Fibroblast of mammary gland (primary cell): ENCODE measurements around the gene DGUOK.
A peak's percentile ranks its signal among the peaks of the same experiment; 100 is the strongest.

Experiments used
- DNase-seq: peaks from one replicate; pipeline ENCODE4 v3.0.0-alpha.2; 2010; ENCODE audit warnings: low read depth
- H3K4me3 ChIP-seq: 2 replicates; pipeline ENCODE4 v1.5.1; 2011; ENCODE audit warnings: low read depth, mild to moderate bottlenecking, low read length, moderate library complexity; ENCODE audit not compliant: control insufficient read depth
- TF ChIP-seq, protein P1 (sequence below): conservative IDR thresholded peaks from 2 replicates; pipeline ENCODE4 v1.5.1; 2011; ENCODE audit warnings: low read depth, low read length, inconsistent platforms; ENCODE audit not compliant: control insufficient read depth, insufficient read depth

The DGUOK gene

DNA sequence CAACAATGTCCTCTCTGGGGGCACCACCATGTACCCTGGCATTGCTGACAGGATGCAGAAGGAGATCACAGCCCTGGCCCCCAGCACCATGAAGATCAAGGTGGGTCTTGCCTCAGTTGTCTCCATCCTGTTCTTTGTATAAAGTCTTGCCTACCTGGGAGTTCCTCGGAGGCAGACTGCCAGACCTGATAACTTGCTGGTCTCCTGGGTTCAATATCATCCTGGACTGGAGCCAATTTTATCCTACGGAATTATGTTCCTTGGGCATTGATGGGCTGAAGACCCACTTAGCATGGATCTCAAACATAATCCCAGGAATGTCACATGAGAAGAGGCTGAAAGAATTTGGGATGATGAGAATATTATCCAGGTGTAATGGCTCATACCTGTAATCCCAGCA, 10.0 kb upstream of the DGUOK start:
- no peak overlapping the region for H3K4me3 ChIP-seq
- TF ChIP-seq, protein P1, sequence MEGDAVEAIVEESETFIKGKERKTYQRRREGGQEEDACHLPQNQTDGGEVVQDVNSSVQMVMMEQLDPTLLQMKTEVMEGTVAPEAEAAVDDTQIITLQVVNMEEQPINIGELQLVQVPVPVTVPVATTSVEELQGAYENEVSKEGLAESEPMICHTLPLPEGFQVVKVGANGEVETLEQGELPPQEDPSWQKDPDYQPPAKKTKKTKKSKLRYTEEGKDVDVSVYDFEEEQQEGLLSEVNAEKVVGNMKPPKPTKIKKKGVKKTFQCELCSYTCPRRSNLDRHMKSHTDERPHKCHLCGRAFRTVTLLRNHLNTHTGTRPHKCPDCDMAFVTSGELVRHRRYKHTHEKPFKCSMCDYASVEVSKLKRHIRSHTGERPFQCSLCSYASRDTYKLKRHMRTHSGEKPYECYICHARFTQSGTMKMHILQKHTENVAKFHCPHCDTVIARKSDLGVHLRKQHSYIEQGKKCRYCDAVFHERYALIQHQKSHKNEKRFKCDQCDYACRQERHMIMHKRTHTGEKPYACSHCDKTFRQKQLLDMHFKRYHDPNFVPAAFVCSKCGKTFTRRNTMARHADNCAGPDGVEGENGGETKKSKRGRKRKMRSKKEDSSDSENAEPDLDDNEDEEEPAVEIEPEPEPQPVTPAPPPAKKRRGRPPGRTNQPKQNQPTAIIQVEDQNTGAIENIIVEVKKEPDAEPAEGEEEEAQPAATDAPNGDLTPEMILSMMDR = no peak
- DNase-seq = no peak

DNA sequence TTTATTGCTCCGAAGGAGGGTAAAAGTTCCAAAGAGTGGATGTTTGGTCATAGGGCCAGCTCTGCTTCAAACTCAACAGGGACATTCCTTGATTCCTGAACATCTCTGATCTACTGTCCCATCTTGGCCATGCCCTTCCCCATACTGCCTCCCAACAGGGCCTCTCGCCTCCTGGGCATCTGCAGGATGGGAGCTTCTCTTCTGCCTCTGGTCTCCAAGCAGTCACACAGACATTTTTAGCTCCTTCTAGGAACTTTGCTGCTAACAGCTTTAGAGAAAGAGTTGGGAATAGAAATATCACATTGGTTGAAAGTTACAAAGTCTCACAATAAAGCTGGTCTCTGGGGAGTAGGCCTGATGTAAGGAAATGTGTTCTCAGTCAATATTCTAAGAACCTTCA, 9.4 kb upstream of the DGUOK start:
- DNase-seq = no peak
- no peak overlapping the region for H3K4me3 ChIP-seq
- TF ChIP-seq, protein P1 = no peak

DNA sequence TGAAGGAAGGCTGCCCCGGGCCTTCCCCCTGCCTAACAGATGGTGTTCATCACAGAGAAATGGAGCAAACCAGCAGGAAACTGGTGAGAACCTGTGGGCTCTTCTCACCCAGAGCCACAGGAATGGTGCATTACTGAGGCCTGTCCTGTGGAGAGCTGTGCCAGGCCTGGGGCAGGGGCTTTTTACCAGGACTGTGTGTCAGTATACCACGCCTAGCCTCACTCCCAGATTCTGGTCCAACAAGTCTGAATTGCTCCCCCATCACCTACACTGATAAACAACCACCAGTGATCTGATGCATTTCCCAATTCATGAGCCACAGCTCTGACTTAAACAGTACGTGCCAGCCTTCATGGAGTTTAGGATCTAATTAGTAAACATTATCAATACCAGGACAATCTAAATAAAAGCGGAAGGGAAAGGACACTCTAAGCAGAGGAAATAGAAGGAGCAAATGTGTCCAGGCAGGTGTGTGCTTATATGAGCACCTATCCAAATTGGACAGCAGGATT, 8.9 kb upstream of the DGUOK start:
- TF ChIP-seq, protein P1 = no peak
- DNase-seq = no peak
- no peak overlapping the region for H3K4me3 ChIP-seq

DNA sequence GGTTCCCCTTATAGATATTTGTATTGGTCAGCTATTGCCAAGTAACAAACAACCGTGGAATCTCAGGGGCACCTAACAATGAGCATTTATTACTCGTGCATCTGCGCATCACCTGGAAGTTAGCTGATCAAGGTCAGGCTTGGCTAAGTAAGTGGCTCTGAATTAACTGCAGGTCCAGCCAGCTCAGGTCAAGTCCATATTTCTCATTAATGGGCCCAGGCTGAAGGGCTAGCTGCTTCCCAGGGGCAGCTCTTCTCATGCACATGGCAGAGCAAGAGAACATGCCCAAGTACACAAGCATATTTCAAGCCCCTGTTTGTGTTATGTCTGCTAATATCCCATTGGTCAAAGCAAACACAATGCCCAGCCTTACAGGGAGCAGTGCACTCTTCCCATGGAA, 7.8 kb upstream of the DGUOK start:
- no peak for DNase-seq
- H3K4me3 ChIP-seq = no peak overlapping the region
- TF ChIP-seq, protein P1 = no peak

DNA sequence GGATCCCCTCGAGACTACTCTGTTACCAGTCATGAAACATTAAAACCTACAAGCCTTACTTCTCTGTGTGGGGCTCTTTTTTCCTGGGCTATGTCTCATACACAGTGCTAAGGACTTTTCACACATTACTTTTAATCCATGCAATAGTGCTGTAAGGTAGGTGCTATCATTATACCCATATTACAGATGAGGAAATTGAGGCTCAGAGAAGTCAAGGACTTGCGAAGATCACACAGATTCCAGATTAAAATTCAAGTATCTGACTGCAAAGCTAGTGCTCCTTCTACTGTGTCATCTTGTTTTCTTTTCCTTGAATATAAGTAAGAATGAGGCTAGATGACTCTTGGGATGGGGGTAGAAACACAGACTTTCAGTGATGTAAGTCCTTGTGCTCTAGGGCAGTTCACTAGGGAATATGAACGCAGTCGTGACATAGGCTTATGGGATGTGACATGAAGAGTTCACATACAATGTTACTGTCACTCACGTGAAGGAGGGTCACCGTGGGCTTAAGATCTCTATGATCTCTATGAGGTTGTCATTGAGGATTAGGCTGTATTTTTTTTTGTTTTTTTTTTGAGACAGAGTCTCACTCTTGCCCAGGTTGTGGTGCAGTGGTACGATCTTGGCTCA, 7.0 kb upstream of the DGUOK start:
- no peak for DNase-seq
- TF ChIP-seq, protein P1 = no peak
- H3K4me3 ChIP-seq = no peak overlapping the region

DNA sequence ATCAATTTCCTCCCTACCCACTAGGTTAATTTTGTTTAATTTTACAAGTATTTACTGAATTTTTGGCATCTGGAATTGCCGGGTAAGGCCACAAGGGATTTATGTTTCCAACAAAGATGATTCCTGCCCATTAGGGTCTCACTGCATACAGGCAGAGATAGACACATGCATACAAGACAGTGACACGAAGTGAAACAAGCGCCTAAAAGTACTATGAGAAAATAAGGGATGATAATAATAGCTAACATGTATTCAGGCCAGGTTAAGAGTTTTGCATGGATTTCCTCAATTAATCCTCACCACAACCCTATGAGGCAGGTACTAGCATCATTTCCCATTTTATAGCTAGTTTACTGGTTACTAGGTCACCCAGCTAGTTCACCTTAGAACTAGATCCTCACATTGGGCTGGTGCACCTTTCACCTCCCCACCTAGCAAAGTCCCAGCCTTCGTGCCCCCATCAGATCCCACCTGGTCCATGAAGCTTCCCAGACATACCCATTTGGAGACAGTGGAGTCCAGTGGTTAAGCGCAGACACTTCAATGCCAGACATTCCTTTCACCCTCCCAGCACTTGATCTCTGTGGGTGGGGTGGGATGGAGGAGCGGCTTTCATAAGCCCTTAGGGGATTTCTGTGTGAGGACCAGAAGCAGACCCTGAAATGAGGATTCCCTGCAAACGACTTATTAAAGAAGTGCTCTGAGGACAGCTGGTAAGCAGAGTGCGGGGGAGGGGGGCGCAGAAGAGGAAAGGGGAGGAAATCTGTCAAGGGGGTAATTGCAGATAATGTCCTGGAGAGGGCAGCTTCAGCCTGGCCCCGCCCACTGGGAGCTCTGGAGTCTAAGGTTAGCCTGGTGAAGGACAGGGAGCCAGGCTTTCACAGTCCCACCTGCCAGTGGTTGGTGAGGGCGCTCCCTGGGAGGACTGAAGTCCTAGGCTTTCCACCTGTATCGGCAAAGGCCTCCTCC, 5.8 kb upstream of the DGUOK start:
- H3K4me3 ChIP-seq = no peak overlapping the region
- TF ChIP-seq, protein P1 = peak; percentile 30
- no peak for DNase-seq
